Testis (tissue), 3 donors: Measurements from ENCODE around the gene ASCC2. TPM values are rescaled to one million over a fixed set of nuclear protein-coding genes. Genes with fewer than 3 reads are reported as not detected.

Experiments
- polyA plus RNA-seq: library from polyadenylated mRNA; stranded (reverse); fragments of 350-450 nt; fragmentation: Illumina TruSeq; extraction: RNeasy Lipid Tissue Mini Kit (QIAGEN cat#74804); gene quantifications from one replicate; pipeline ENCODE4 v1.2.3, GENCODE V29; 2014; ENCODE audit warnings: low read depth, low replicate concordance; ENCODE audit not compliant: insufficient read depth
- small RNA-seq, 2 donors: library from RNA; depleted of rRNA; stranded (forward); fragments of <200 nt; gene quantifications; one replicate each; pipeline ENCODE3, GENCODE V24; 2016
- total RNA-seq, 2 donors: library from RNA; depleted of rRNA; stranded (reverse); fragments of >200 nt; gene quantifications; one replicate each; pipeline ENCODE4 v1.2.3, GENCODE V29; 2016

The ASCC2 gene
- total and polyA plus RNA-seq, 3 donors from 2014 or later: 91.5 to 108 (median 93.8) TPM

Small RNAs within 50 kb of the gene (small RNA-seq; reads per million reads assigned to genes)
- gene RF00019: 0 reads per million in 2 donors

Other genes starting within 250 kb of the ASCC2 start
- 10 to 100 TPM; 23.4 to 32.5 TPM for gene NF2, start 234.6 kb downstream of the ASCC2 start, total RNA-seq
- 45.2 TPM for gene NF2, start 234.6 kb downstream of the ASCC2 start, polyA plus RNA-seq
- 1 to 10 TPM in 1 of 2 donors, under 1 TPM in 1; 0.79 to 1.6 TPM for gene CABP7, start 118.3 kb downstream of the ASCC2 start, total RNA-seq
- gene CABP7, start 118.3 kb downstream of the ASCC2 start, polyA plus RNA-seq: 1.6 TPM
- gene ZMAT5, start 71.3 kb downstream of the ASCC2 start, total RNA-seq: 10 to 100 TPM; 16.7 to 23.4 TPM
- gene ZMAT5, start 71.3 kb downstream of the ASCC2 start, polyA plus RNA-seq: 19.6 TPM
- 100 to 1,000 TPM in 1 of 2 donors, 10 to 100 TPM in 1; 91.3 to 122 TPM for gene UQCR10, start 70.9 kb downstream of the ASCC2 start, total RNA-seq
- gene UQCR10, start 70.9 kb downstream of the ASCC2 start, polyA plus RNA-seq: 211 TPM
- gene MTMR3, start 44.9 kb upstream of the ASCC2 start, total RNA-seq: 100 to 1,000 TPM; 130 to 137 TPM
- gene MTMR3, start 44.9 kb upstream of the ASCC2 start, polyA plus RNA-seq: 75.2 TPM
- 10 to 100 TPM; 14.7 to 24.2 TPM for gene HORMAD2, start 242.2 kb upstream of the ASCC2 start, total RNA-seq
- gene HORMAD2, start 242.2 kb upstream of the ASCC2 start, polyA plus RNA-seq: 45.2 TPM